D341Med (cell line): Measurements from ENCODE around the gene MALAT1.
A peak's percentile ranks its signal among the peaks of the same experiment; 100 is the strongest.

Experiments
- DNase-seq: peaks from one replicate; pipeline ENCODE4 v3.0.0; 2012; ENCODE audit warnings: low spot score

The MALAT1 gene

DNA sequence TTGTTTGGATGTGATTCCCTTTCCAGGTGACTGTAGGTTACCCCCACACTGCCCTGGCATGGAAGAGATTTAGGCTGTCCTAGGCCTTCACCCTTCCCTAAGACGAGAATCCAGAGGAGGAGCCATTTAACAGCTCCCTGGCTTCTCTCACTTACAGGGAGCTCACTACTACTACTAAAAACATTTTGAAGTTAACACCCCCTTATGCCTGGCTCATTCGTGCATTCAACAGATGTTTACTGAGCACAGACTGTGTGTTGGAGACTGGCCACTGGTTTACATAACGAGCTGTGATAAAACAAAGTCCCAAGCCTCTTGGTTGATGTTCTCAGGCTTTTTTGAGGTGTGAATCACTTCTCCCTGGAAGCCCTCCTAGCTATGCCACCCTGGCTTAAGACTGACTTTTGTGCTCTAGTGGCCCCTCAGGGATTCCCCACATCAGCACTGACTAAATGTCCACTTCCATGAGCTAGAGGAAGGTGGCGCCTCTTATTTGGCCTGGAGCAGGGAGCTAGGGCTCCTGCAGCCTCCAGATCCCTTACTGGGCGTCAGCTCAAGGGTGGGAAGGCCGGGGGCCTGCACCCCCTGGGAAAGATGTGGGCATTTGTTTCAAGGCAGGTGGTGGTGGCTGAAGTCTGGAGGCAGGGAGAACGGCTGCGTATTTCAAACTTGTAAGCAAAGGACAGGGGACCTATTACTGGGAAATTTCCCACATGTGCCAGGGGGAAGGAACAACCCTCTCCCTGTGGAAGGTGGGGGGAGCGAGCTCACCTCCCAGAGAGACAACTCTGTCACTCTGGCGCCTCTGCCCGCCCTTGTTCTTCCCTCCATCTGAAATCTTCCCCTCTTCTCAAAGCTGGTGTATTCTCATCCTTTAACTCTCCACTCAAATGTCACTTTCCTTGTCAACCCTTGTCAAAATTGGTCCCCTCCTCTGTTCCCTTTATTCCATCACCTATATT, 19.4 kb upstream of the MALAT1 start:
- DNase-seq, result no peak

DNA sequence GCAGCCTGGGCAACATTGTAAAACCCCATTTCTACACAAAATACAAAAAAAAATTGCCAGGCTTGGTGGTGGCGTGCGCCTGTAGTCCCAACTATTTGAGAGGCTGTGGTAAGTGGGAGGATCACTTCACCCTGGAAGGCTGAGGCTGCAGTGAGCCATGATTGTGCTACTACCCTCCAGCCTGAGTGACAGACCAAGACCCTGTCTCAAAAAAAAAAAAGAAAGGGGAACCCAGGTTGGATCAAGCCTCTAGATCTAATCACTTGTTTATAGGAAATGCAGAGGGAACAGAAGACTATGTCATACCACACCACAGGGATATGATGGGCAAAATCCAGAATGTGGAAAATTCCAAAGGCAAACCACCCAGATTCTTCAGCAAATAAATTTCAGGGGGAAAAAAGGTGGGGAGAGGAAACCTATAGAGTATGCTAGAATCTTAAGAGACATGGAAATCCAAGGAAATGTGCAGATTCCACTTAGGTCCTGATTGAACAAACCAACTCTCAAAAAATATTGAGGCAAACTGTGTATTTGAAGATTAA, 16.5 kb upstream of the MALAT1 start:
- no peak for DNase-seq

DNA sequence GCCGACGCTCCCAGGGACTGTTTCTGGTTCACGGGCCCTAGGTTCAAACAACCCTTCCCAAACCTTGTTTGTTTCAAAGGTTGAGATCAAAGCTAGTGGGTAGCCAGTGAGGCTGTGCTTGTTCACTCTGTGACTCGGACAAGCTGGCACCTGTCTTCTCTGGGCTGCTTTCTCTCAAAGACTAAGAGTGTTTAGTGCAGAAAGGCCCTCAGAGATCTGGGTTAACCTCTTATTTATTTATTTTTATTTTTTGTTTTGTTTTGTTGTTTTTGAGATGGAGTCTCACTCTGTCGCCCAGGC, 13.0 kb upstream of the MALAT1 start:
- DNase-seq, result no peak

DNA sequence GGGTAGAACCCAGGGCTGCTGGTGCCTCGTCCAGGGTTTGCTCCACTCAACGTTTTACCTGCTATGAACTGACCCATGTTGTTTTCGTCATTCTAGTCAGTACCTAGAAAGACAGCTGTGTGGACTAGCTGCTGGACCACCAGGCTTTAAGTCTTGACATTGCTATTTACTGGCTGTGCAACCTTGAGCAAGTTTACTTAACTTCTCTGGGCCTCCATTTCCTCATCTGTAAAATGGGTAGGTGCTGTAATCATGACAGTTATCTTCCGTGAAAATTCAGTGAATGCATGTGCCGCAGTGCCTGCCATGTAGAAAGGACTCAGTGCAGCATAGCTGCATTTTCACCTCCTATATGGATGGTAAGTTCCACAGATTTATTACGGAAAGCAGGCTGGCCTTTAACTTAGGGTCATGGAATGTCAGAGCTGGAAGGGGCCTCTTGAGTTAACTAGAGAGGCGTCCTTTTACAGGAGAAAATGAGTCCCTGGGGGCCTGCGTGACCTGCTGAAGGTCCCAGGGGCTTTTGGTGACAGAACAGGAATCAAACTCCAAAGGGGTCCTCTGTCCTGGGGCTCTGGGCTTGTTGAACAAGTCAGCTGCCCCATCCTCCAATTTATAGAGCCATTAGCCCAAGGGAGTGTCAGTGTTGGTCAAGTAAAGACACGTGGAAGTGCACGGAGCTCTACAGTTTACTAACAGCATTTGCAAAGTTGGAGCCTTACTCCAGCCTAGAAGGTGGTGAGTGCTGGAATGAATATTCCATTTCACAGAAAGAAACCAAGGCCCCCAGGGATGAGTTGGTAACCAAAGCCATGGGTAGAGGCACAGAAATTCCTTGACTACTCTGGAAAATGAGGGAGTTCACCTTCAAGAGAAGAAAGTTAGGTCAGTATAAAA, 12.0 kb upstream of the MALAT1 start:
- no peak for DNase-seq

DNA sequence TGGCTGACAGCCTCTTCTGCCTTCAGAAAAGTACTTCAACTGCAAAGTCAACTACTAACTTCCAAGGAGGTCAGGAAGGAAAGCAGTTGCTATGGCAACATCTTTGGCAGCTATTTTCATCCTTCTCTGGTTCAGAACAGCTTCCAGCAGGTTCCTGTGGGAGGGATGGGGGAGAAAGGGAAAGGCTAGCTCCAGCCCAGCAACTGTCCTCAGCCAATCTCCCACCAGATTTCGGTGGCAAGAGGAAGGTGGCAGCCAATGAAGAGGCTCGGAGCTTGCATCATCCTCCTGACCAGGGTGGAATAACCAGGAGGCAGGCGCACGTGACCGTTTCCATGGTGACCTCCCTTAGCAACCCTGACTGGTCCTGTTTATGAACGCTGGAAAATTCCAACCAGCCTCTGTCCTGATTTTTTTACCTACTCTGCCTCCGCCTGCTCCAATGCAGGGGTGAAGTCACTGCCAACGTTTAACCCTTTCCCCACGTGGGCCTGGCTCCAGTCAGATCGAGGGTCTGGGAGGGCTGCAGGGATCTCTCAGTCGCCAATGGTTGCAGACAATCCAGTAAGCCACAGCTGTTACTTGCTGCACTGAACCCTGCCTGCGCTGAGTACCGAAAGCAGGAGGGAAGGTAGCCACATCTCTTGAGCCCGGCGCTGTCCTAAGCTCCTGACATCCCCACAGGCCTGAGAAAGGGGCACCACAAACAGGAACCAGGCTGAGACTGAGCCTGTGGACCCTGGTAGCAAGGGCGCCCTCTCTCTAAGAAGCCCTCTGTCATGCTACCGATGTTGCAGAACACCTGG, 11.2 kb upstream of the MALAT1 start:
- DNase-seq, result peak; percentile 91

DNA sequence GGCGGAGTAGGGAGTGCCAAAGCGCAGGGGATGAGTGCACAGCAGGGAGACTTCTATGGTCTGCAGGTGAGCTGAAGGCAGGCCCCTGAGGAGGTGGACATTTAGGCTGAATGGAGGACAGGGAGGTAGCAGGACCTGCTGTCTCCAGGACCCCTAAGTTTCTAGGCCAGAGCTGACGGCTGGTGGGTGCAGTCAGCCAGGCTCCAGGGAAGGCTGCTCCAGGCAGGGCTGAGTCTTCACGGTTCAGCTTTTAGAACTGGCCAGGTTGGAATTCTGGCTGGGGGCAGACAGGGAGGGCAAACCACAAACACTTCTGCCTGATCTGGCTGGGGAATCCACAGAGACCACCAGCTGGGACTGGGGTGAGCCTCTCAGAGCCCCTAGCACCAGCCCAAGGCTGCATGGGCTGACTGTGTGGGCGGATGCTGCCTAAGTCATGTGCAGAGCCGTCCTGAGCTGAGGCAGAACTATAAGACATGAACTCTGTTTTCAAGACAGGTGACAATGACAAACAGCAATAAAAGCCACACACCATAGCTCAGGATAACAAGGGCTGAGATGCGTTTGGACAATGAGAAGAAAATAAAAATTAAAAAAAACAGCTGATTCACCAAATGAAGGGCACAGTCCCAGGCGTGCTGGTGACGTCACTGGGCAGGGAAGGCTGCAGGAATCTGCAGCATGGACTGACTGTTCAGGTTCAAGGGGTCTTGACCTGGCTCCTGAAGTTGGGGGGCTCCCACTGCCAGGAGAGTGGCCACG, 10.4 kb upstream of the MALAT1 start:
- no peak for DNase-seq

DNA sequence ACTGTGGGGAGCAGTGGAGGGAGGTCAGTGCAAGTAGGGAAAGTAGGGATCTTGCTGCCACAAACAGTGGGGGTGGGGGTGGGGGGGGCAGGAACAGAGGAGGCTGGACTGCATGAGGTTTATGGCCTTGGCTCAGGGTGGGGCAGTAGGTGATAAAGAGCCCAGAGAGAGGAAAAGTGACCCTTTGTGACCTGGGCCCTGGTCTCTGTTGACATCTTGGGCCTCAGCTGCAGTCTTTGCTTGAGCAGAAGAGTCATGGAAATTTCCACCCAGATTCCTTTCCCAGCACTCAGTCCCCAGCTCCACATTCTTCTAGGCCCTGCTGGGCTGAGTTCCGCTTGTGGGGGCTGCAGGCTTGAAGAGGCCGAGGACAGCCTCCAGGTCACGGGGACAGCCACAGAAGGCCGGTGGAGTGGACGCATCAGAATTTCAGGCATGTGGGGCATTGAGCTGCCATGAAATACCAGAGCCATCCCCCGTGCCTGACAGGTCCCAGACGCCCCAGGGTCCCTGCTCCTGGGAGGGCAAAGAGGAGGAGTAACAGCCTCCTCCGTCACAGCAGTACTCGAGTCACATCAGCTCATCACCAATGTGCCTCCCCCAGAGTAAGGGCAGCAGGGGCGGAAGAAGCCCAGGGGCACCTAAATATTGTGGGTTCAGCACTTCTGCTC, 9.7 kb upstream of the MALAT1 start:
- no peak for DNase-seq

DNA sequence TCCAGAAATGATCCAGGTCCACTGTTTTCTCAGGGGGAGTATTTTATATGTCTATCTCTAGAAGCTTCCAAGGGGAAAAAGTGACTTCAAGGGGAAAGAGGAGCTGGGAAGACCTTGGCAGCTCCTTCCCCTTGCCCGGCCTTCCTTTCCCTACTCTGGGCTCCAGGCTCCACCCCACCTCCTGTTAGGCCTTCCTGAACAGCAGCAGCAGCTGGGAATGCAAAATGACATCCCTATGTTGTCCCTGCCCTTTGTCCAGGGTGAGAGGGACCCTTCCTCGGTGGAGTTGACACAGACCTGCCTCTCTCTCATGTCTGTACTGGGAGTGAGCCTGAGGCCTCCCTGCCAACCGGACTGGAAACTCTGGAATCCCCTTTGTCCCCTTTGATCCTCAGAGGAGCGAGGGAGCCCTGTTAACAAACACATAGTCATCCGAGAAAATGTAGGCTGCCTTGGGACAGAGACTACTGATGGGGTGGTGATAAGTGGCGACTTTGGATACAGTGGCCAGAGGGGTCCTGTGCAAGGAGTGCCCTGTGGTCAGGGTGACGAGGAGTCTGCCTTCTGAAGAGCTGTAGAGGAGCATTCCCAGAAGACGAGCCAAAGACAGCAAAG, 9.0 kb upstream of the MALAT1 start:
- DNase-seq, result no peak

DNA sequence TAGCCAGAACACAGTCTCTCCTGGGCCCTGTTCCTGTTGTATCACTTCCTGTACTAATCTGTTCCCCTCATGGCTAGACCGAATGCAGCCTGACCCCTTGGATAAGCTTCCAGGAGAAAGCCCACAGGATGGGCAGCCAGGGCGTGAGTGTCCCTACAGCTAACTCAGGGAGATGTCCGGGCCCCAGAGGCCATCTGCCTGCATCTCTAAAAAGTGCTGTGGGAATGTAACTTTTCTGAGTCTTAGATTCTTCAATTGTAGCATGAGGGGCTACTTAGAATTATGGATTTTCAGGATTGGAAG, 7.7 kb upstream of the MALAT1 start:
- DNase-seq, result no peak

DNA sequence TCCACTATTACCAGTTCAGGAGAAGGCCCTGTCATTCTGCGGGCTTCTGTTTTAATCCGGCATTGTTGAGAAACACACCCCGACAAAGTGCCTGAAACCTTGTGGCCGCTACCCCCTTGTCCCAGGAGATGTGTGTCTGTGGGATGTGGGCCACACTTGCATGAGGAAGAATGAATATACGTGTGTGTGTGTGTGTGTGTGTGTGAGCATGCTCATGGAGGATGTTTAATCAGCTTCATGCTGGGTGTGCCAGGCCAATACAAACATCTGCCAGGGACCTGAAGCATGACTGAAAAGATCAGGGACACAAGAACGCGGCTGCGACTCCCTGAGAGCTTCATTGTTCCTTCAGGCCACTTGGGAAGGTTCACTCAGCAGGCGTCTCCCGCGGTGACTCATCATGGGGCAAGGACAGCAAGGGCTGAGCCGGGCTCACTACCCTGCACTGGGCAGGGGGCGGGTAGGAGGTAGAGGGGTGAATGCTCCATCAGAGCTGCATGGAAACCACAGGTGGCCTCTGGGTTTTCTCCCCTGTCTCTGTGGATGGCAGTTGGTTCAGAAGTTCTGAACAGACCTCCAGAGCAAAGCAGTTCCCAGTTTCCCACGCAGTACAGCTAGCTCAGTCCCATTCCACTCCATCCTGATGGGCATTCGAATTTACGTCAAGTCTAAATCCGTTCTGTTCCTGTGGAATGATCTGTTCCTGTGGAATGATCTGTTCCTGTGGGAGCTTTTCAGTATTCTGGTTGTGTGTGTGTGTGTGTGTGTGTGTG, 7.0 kb upstream of the MALAT1 start:
- DNase-seq, result no peak

DNA sequence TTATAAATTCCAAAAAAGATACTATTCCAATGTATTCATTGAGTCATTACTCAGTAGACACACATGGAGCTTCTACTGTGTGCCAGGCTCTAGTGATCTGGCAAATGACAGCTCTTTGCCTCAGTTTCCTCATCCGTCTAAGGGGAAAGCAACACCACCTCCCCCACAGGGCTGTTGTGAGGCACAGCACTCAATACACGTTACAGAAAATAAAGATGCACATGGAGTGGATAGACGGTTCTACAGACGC, 6.5 kb upstream of the MALAT1 start:
- no peak for DNase-seq

DNA sequence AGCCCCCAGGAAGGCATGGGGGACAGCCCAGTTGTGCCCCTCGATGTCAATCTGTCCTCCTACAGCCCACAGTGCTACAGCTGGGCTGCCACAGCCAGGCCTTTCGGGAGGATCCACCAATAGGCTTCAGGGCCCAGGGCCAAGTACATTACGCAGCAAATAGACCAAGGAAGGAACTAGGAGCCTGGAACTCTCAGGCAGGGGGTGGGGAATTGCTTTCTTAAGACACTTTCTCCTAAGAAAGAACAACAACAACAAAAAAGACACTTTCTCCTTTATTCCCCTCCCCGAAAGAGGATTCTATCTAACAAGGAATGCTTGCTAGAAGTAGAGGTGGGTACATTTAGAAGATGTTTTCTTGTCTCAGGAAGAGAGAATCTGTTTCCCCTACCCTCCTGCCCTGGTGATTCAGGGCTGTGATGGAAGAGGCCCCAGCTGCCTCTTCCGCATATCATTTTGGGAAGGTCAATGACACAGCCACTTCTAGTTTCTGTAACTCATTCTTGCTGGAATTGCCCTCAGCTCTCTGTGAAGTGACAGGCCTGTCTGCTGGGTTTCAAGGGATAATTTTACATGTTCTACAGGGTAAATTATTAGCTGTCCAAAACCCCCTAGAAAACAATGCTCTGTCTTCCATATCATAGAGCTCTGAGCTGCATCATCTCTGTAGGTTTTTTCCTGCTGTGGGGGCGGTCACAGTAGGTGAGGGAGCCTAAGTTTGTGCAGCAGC, 6.0 kb upstream of the MALAT1 start:
- DNase-seq, result no peak

DNA sequence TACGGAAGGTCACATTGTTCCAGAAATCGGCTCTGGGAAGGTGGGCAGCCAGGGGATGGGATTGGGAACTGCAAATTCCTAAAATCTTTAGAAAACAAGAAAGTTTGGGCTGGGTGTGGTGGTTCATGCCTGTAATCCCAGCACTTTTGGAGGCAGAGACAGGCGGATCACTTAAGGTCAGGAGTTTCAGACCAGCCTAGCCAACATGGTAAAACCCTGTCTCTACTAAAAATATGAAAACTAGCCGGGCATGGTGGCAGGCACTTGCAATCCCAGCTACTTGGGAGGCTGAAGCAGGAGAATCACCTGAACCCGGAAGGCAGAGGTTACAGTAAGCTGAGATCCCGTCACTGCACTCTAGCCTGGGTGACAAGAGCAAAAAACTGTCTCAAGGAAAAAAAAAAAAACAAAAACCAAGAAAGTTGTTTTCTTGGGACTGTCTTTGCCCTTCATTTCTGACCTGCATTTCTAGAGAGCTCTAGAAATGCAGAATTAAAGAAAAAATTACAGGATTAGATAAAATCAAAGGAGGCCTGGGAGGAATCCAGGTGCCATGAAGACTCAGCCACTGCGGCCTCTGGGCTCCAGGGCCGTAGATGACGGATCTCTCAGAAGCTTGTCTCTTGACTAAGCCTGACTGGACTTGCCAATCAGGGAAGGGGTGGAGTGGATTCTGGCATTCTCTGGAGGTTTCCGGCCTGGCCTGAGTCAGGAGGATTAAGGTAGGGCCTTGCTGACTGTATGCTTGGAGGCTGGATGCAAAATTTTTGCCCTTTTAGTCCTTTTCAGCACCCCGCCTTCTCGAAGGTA, 5.3 kb upstream of the MALAT1 start:
- DNase-seq, result no peak

DNA sequence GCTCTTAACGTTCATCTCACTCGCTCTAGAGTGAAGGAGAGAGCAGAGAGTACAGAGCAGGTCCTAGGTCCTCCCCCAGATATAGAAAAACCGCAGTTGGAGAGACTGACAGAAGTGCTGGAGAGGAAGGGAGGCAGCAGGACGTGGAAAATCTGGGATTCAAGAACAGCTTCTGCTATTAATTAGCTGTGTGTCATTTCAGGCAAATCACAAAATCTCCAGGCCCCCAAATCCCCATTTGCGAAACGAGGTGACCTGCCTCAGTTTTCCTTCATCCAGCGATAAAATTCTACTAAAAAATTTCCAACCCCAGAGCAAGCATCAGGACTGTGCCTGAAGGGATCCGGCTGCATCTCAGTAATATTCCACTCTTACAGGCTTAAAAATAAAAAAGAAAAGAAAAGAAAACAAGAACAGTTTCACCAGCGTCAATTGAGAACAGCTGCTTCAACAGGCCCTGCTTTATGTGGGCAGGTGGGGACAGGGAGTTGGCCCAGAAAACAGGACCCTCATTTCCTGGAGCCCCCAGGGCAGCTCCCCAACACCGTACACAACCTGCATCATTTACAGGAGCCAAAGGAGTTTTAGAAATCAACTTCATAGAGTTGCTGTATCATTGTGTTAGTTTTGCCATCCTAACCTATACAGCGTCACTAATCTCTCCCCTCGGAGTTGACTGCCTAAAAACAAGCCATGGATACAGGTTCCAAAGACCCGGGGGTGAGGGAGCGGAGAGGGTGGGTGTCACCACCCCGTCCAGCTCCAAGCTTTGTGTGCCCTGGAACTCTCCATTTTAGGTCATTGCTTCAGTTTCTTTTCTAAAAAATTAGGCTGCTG, 2.3 kb upstream of the MALAT1 start:
- DNase-seq, result no peak

DNA sequence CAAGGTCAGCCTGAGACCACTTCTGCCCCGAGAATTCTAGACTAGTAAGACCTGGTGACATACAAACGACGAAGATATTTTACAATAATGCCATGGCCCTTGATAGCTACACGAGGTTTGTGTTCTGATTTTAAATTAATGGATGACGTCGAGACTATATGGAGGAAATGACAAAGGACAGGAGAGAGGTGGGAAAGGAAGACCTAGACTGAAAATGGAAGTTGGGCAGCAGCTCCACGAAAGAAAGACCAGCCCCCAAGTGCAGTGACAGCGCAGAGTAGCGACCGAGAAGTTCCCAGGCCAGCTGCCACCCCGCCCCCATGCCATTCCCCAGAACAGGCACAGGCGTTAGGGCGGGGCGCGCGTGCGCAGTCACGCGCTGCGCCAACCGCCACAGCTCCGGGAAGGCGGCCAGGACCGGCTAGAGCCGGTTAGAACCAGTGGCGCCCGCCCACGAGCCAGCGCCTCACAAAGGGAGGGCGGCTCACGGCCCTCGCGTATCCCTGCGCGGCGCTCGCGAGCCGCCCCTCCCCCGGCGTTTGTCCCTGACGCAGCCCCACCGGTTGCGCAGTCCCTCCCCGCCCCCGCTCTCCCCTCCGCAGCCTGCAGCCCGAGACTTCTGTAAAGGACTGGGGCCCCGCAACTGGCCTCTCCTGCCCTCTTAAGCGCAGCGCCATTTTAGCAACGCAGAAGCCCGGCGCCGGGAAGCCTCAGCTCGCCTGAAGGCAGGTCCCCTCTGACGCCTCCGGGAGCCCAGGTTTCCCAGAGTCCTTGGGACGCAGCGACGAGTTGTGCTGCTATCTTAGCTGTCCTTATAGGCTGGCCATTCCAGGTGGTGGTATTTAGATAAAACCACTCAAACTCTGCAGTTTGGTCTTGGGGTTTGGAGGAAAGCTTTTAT, 1.5 kb upstream of the MALAT1 start:
- peak; percentile 90 for DNase-seq

DNA sequence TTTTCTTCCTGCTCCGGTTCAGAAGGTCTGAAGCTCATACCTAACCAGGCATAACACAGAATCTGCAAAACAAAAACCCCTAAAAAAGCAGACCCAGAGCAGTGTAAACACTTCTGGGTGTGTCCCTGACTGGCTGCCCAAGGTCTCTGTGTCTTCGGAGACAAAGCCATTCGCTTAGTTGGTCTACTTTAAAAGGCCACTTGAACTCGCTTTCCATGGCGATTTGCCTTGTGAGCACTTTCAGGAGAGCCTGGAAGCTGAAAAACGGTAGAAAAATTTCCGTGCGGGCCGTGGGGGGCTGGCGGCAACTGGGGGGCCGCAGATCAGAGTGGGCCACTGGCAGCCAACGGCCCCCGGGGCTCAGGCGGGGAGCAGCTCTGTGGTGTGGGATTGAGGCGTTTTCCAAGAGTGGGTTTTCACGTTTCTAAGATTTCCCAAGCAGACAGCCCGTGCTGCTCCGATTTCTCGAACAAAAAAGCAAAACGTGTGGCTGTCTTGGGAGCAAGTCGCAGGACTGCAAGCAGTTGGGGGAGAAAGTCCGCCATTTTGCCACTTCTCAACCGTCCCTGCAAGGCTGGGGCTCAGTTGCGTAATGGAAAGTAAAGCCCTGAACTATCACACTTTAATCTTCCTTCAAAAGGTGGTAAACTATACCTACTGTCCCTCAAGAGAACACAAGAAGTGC, 661 bp upstream of the MALAT1 start:
- no peak for DNase-seq
